ENCODE data around the gene MCEMP1.
A peak's percentile ranks its signal among the peaks of the same experiment; 100 is the strongest.

Gene MCEMP1

GRCh38 chr19:7697721-7698287 lies 20.9 kb downstream of the MCEMP1 start:
- DNase-seq (ENCODE audit: low spot score), result no peak

- DNase-seq (ENCODE audit: low spot score), result no peak
These were observed 21.7 kb downstream of the MCEMP1 start for GRCh38 chr19:7698583-7698982.

DNA sequence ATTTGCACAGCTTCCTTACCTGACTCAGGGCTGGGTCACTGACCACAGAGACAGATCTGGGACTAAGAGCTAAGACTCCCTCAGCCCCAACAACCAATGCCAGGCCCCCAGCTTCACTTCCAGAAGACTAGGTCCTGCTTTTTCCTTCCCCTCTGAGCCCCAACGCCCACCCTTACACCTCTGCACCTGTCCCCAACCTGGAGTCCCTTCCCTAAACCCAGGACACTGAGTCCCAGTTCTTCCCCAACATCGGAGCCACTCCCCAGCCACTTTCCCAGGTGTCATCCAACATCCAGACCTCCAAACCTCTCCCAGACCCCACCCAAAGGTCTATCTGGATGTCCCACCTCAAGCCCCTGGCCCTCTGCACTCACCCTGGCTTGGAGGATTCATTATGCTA lies 22.1 kb downstream of the MCEMP1 start:
- no peak for DNase-seq (ENCODE audit: low spot score)

DNA sequence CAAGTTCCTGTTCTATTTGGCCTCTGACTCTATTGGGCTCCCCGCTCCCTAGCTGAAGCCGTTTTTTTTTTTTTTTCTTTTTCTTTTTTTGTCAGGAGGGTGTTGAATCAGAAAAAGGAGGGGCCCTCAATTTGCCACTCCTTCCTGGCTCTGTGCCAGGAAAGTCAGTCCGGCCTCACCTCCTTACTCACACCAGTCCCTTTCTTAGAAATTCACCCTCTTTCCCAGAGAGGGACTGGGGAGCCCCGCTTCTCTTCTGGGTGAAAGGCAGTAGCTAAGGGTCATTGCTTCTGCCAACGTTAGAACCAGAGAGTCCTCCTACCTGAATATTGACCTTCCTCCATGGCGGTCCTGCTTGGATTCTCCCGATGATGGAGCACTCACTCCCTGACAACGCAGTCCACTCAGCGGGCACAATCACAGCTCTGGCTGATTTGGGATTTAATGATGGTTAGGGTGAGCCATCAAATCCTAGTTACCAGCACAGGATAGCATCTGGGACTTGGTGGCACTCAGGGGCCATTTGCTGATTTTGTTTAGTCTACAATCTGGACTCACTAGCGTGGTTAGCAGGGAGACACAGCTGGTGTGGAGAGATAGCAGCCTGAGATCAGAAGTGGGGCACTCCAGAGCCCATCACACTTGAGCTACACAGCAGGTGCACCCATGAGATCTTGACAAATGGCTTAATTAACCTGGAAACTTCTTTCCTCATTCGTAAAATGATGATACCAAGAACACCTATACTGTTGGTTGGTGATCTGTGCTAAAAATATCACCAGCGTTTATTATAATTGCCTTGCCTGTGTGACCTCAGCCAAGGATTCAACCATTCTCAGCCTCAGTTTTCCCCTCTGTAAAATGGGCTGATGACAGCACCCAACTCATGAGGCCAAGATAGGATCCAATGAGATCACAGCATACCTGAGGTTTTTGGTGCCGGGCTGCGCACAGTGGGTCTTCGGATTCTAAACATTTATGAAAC lies 22.8 kb downstream of the MCEMP1 start:
- no peak for DNase-seq (ENCODE audit: low spot score)

- no peak for DNase-seq (ENCODE audit: low spot score)
These were observed 24.3 kb downstream of the MCEMP1 start for GRCh38 chr19:7701049-7701653.

- DNase-seq (ENCODE audit: low spot score), result no peak
These were observed 25.0 kb downstream of the MCEMP1 start, which contains the start of gene FCER2 for GRCh38 chr19:7701654-7702457. TSS of gene FCER2 (minus strand) at chr19:7702131. CDS start at chr19:7699760, 2,371 bp downstream.

GRCh38 chr19:7703332-7703731 lies 26.4 kb downstream of the MCEMP1 start:
- no peak for DNase-seq (ENCODE audit: low spot score)

DNA sequence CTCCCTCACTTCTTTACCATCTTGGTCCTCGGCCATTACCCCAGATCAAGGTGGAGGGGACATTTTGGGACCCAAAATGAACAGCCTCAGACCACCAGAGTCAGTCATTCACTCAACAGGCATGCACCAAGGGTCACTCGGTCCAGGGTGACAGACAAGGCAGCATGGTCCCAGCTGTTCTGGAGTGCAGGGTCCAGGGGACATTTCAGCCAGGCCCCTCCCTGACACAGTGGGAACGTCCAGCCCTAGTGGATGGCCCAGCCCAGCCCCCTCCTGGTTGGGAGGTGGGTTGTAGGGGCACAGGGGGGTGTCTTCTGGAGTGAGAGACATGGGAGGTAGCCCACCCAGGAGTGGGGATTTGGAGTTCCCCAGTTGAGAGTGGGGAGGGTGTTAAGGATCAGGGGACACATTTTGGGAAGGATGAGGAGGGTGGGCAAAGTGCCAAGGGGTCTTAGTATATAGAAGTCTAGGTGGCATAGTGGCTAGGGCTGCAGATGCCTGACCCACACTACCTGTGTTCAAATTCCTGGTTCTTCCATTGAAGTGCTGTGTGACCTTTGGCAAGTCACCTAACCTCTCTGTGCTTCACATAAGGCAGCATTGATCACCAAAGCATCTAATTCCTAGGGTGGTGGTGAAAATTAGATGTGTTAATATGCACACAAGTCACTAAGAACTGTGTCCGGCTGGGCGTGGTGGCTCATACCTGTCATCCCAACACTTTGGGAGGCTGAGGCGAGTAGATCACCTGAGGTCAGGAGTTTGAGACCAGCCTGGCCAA lies 27.6 kb downstream of the MCEMP1 start:
- DNase-seq (ENCODE audit: low spot score), result no peak

DNA sequence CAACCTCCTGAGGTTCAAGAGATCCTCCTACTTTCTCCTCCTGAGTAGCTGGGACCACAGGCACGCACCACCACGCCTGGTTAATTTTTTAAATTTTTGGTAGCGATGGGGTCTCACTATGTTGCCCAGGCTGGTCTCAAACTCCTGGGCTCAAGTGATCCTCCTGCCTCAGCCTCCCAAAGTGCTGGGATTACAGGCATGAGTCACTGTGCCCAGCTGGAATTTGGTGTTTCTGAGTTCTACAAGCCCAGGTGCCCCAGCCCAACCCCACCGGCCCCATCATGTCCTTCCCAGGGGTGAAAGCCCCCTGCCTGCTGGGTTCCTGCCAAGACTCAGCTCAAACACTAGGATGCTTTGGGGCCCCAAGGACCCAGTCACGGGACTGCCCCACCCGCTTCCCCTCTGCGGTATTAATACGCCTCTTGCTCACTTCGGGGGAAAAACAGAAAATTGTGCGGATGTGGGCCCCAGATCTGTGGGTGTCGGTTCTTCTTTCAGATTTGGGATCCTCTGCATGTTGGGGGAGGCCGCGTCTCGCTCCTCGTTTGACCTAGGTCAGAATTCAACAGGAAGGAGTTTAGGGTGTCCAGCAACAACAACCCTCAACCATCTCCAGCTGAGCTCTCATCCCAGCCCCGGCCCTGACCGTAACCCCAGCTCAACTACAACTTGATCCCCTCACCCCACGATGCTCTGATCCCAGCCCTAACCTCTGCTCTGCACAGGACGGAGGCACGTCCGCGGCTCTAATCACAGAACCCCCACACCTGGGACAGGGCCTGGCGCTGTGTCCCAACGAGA lies 28.7 kb downstream of the MCEMP1 start:
- no peak for DNase-seq (ENCODE audit: low spot score)

GRCh38 chr19:7706188-7706954 lies 29.5 kb downstream of the MCEMP1 start:
- no peak for DNase-seq (ENCODE audit: low spot score)

DNA sequence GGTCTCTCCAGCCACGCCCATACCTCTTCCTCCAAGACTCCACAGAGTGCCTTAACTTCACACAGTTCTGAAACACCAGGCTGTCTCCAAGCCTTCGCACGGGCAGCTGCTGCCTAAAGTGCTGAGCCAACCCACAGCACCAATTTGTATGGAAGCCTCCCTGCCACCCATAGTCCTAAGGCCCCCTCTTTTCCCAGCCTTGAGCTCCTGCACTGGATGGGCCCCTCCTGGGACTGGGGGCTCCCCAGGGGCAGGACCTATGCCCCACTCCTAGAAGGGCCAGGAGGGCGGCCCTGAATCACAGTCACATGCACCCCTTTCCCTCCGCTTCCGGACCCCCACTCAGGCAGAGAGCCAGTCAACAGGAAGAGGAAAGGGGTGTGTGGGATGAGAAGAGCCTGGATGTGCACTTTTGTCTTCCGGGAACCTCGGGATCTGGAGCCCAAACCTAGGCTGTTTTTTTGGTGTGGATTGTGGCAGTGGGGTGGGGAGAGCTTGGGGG lies 30.1 kb downstream of the MCEMP1 start:
- no peak for DNase-seq (ENCODE audit: low spot score)

DNA sequence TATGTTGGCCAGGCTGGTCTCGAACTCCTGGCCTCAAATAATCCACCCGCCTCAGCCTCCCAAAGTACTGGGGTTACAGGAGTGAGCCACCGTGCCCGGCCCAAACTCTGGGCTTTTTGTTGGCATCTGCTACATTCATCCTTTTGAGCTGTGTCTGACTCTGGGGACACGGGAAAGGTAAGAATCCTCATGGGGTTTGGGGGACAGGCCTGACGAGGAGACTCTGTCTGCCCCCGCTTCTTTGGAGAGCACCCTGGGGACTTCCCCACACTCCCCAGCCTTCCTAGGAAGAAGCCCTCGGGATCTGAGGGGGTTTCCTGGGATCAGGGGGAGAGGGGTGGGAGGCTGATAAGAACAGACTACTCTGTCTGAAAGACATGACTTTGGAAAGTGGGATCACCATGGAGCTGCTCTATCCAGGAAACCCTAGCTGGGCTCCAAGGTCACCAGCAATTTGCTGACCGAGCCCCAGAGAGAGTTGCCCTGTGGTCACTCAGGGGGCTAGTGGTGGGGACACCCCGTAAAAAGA lies 33.1 kb downstream of the MCEMP1 start:
- no peak for DNase-seq (ENCODE audit: low spot score)

DNA sequence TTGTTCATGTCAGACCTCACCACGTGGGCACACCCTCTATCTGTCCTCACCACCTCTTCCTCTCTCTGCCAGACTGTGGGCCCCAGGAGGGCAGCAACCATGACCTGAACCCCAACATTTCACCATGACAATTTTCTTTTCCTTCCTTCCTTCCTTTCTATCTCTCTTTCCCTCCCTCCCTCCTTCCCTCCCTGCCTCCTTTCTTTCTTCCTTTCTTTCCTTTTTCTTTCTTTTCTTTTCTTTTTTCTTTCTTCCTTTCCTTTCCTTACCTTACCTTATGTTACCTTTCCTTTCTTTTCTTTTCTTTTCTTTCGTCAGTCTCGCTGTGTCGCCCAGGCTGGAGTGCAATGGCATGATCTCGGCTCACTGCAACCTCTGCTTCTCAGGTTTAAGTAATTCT lies 33.7 kb downstream of the MCEMP1 start:
- no peak for DNase-seq (ENCODE audit: low spot score)

DNA sequence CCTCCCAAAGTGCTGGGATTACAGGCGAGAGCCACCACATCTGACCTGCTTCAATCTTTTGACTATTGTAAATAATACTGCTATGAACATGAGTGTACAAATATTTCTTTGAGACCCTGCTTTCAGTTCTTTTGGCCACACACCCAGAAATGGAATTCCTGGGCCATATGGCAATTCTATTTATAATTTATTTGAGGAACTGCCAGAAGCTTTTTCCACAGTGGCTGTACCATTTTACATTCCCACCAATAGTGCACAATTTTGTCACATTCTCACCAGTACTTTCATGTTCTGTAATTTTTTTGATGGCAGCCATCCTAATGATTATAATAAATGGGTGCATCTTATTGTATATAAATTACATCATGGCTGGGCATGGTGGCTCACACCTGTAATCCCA lies 38.8 kb downstream of the MCEMP1 start:
- DNase-seq (ENCODE audit: low spot score), result no peak

GRCh38 chr19:7716762-7717161 lies 39.9 kb downstream of the MCEMP1 start:
- no peak for DNase-seq (ENCODE audit: low spot score)

DNA sequence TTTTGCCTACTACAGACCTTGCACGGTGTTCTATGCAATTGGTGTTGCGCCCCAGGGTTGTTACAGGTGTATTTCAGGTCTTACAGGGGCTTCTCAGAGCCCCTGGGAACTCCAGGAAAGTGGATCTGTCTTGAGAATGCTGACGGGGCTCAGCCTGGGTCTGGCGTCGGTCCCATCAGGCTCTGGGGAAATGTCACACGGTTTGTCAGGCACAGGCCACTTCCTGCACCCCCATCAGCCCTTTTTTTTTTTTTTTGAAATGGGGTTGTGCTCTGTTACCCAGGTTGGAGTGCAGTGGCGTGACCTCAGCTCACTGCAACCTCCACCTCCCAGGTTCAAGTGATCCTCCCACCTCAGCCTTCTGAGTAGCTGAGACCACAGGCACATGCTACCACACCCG lies 41.8 kb downstream of the MCEMP1 start:
- DNase-seq (ENCODE audit: low spot score), result no peak

- no peak for DNase-seq (ENCODE audit: low spot score)
These were observed 43.5 kb downstream of the MCEMP1 start for GRCh38 chr19:7720351-7720750.

DNA sequence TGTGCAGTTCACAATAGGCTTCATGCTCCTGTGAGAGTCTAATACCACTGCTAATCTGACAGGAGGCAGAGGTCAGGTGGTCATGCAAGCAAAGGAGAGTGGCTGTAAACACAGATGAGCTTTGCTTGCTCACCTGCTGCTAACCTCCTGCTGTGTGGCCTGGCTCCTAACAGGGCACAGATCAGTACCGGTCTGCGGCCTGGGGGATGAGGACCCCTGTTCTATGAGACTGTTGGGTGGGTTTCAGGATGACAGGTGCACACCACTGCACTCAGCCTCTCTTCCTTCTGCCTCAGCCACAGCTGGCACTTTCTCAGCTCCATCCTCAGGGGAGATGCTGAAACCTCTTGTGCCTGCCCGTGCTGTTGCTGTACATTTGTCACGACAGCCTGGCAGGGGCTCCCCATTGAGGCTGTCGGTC lies 45.4 kb downstream of the MCEMP1 start:
- peak; percentile 81 for DNase-seq (ENCODE audit: low spot score)

GRCh38 chr19:7725791-7726190 lies 48.9 kb downstream of the MCEMP1 start:
- DNase-seq (ENCODE audit: low spot score), result no peak

Data from D341Med (cell line).